GM18505 (cell line): ENCODE measurements around the gene REXO4.
"Not testable (repeated sequence)": the region's sequence is repeated elsewhere in the genome, so short reads cannot be mapped to it uniquely, and the experiment has no call there.

Source experiments
- ATAC-seq: cut with Tn5 transposase; IDR thresholded peaks from one replicate; pipeline ENCODE4 v1.9.1; 2021; ENCODE audit not compliant: unreplicated experiment
- POLR2A ChIP-seq: IDR thresholded peaks from 4 replicates; pipeline ENCODE4 v1.6.1; 2011; ENCODE audit warnings: borderline replicate concordance; ENCODE audit not compliant: insufficient read depth, insufficient read length; ENCODE audit errors: extremely low read depth

Gene REXO4

DNA sequence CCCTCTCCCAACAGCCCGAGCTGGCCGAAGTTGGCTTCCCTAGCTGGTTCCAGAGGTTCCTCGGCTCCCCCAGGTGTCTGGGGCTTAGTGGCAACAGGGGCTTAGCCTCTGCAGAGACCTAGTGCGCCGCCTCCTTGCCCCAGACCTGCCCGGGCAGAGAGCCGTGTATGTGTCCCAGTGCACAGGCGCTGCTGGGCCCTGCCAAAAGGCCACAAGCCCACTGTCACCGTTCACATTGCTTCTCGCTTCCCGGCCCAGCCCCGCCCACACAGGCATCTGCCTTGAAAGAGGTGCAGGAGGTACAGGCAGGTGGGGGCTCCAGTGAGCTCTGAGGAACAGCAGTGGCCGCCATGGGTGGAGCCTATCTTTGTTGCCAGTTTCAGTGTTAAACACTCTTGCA is 39.4 kb upstream of the REXO4 start:
- no peak for ATAC-seq
- TF ChIP-seq POLR2A = no peak

DNA sequence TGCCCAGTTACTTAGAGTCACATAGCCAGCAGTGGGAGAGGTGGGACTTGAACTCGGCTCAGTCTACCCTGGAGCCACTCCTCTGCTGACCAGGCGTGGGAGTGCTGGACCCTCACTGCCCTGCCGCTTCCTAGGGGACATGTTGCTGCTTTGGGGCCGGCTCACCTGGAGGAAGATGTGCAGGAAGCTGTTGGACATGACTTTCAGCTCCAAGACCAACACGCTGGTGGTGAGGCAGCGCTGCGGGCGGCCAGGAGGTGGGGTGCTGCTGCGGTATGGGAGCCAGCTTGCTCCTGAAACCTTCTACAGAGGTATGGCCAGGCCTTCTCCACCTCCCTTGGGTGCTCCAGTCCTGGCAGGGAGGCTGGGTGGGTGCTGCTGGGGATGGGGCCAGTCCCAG is 38.6 kb upstream of the REXO4 start:
- TF ChIP-seq POLR2A = no peak

DNA sequence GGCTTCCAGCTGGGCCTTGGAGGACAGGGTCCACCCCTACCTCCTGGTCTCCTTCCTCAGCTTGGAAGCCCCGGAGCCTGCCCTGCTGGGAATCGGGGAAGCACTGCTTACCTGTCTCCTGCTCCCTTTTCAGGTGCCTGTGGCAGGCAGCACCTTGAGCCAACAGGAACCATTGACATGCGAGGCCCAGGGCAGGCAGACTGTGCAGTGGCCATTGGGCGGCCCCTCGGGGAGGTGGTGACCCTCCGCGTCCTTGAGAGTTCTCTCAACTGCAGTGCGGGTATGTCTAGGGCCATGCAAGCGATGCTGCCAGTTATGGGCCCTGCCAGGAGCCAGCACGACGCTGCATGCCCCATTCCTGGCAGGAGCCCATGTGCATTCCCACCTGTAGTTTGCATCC is 38.1 kb upstream of the REXO4 start:
- ATAC-seq = no peak
- no peak for TF ChIP-seq POLR2A

More for the DNA sequence above, 38.6 kb upstream of the REXO4 start:
- no peak for ATAC-seq

DNA sequence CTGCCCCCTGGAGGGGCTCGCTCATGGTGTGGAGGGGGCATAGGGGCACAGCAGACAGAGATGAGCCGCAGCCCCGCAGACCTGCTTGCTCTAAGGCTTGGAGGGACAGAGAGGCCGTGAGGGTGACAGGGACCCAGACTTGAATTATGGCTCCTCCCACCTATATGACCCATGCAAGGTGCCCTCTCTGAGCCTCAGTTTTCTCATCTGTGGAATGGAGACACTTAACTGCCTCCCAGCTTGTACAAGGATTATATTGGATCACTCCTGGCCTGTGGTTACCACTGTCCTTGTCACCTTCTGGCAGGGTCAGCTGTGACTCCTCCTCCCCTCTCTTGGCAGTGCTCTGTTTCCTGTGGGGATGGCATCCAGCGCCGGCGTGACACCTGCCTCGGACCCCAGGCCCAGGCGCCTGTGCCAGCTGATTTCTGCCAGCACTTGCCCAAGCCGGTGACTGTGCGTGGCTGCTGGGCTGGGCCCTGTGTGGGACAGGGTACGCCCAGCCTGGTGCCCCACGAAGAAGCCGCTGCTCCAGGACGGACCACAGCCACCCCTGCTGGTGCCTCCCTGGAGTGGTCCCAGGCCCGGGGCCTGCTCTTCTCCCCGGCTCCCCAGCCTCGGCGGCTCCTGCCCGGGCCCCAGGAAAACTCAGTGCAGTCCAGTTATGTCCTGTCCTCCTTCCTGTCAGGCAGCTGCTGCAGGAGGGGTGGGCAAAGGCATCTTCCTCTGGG is 37.3 kb upstream of the REXO4 start:
- ATAC-seq = no peak
- no peak for TF ChIP-seq POLR2A

DNA sequence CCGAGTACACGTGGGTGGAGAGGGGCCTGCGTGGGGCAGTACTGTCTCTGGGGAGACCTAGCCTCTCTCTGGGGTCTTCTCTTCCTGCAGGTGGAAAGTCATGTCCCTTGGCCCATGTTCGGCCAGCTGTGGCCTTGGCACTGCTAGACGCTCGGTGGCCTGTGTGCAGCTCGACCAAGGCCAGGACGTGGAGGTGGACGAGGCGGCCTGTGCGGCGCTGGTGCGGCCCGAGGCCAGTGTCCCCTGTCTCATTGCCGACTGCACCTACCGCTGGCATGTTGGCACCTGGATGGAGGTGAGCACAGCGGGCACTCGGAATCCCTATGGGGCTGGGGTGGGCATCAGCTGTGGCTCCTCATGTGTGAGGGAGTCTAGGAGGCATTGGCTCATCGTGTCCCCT is 36.5 kb upstream of the REXO4 start:
- ATAC-seq = no peak
- TF ChIP-seq POLR2A = no peak

DNA sequence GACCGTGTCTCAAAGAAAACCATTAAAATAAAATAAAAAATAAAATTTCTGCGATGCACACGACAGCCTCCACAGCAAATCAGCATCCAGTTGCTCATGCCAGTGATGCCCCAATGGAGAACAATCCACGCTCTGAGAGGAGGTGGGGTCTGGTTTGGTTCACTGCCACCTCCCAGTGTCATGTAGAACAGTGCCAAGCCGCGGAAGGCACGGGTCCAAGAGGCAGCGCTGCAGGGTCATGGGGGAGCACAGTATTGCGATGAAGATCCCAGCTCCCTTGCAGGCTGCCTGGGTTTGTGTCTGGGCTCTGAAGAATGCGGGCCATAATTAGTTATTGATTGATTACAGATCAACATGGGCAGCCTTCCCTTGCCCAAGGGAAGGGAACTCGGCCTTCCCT is 35.8 kb upstream of the REXO4 start:
- ATAC-seq = no peak
- TF ChIP-seq POLR2A = no peak

DNA sequence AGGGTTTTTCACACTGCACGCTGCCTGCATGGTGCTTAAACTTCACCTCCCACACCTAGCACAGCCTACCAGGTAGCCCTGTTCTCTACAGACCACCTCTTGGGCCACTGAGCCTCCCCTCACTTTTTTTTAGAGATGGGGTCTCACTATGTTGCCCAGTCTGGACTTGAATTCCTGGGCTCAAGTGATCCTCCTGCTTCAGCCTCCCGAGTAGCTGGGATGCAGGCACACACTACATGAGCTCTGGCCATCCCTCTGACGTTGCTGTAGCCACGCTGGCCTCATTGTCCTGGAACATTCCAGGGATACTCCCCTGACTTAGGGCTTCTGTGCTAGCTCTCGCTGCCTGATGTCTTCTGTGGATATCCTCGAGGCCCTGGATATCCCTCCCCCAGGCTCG is 34.8 kb upstream of the REXO4 start:
- no peak for ATAC-seq
- TF ChIP-seq POLR2A = no peak

DNA sequence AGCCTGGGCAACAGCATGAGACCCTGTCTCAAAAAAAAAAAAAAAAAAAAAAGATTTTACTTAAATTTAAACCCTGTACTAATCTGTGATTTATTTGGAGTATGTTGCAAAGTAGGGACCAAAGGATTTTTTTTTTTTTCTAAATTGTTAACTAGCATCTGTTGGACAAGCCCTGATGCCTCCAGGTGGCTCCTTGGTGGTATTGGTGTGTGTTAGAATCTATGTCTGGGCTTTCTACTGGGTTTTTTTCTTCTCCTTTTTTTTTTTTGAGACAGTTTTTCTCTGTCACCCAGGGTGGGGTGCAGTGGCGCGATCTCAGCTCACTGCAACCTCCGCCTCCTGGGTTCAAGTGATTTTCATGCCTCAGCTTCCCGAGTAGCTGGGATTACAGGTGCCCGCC is 34.1 kb upstream of the REXO4 start:
- ATAC-seq = not testable (repeated sequence)

DNA sequence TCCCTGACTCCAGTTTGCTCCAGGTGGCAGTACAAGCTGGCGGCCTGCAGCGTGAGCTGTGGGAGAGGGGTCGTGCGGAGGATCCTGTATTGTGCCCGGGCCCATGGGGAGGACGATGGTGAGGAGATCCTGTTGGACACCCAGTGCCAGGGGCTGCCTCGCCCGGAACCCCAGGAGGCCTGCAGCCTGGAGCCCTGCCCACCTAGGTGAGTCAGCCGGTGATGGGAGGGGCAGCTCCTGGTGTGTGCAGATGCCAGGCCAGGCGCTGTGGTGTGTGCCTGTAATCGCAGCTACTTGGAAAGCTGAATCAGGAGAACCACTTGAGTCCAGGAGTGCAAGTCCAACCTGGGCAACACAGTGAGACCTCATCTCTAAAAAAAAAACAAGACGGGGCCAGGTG is 31.9 kb upstream of the REXO4 start:
- TF ChIP-seq POLR2A = no peak
- no peak for ATAC-seq

DNA sequence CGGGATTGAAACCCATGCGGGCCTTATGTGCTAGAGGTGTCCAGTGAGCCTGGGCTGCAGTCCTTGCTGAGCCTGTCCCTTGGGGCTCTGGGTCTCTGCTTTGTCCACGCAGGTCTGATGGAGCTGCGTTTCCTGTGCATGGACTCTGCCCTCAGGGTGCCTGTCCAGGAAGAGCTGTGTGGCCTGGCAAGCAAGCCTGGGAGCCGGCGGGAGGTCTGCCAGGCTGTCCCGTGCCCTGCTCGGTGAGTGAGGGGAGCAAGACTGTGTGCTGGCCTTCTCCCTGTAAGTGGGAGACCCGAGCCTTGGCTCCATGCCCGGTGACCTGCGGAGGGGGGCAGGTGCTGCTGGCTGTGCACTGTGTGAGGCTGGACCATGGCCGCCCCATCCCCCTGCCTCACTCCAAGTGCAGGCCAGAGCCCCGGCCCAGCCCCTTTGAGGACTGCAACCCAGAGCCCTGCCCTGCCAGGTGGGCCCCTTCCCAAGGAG is 30.7 kb upstream of the REXO4 start:
- no peak for TF ChIP-seq POLR2A
- no peak for ATAC-seq

DNA sequence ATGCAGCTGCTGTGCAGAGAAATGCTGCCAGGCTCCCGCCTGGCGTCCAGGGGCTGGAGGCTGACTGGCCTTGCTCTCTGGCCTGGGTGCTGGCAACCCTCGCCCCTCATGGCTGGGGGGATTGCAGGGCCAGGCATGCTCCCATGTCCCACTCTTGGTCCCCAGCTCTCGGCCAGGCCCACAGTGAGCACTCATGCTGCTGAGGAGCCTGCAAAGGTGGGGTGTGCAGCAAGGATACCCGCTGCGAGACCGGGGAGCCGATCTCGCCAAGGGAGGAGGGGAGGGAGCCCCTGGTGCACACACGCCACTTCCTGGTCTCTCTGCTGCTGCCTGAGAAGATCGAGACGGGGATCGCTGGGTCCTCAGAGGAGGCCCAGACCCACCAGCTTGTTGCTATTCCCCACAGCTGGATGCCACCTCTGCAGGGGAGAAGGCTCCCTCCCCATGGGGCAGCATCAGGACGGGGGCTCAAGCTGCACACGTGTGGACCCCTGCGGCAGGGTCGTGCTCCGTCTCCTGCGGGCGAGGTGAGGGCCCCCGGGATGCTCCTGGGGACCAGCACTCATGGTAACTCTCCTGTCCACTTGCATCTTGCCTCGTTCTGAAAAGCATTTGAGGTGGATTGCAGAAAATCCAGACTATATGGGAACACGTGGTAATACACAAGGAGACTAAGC is 27.6 kb upstream of the REXO4 start:
- ATAC-seq = no peak
- no peak for TF ChIP-seq POLR2A

DNA sequence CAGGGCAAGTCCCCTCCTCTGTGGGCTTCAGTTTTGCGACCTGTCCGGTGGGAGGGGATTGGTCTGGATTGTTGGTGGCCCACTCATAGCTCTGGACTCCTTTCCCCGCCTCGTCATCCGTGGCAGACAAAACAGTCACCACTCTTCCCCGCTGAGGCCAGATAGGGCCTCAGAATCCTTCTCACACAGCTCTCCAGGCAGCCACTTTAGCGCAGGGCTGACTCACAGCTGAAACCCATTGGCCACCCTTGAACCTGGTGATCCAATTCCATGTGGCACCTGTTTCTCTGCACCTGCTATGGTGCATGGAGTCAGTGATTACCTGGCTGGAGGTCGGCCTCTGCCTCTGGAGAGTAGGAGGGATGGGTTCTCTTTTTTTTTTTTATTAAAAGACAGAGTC is 26.2 kb upstream of the REXO4 start:
- no peak for ATAC-seq
- TF ChIP-seq POLR2A = no peak

DNA sequence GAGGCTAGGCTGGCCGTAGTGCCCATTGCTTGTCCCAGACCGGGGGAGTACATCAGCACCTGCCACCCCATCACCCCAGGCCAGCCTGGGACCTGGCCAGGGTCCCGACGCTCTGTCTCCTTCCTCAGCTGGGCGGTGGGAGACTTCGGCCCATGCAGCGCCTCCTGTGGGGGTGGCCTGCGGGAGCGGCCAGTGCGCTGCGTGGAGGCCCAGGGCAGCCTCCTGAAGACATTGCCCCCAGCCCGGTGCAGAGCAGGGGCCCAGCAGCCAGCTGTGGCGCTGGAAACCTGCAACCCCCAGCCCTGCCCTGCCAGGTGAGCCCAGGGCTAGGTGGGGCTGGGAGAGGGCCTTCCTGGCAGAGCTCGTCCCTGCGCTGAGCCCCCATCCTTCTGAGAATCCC is 25.4 kb upstream of the REXO4 start:
- ATAC-seq = no peak

DNA sequence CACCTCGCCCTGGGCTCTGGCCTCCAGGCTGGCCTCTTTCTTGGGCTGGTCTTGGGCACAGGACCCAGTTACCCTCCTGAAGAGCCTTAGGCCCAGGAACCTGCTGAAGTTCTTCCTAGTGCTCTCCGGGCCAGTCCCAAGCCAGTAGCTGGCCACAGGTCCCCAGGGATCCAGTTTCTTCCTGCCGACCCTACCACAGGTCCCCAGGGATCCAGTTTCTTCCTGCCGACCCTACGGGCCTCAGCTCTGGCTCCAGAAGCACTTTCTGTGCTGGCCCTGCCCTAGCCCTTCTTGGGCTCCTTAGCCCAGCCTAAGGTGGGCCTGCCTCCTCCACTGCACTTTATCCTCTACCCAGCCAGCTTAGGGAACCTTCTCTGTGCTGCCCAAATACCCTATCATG is 23.8 kb upstream of the REXO4 start:
- ATAC-seq = no peak
- no peak for TF ChIP-seq POLR2A

More for the DNA sequence above, 25.4 kb upstream of the REXO4 start:
- no peak for TF ChIP-seq POLR2A

DNA sequence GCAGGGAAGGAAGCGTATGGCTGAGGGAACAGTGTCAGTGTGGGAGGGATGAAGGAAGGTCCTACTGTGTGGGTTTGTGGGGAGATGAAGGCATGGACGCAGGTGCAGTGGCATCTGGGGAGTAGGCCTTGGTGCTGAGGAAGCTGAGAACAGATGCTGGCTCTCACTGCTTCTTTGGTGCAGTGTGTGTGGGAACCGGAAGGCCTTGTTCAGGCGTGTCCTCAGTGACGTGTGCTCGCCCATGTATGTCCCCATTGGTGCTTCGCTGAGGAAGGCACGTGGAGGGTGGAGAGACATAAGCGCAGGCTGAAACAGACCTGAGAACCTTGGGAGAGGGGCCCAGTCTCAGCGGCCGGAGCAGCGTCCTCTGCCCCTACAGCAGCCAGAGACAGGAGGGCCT is 23.1 kb upstream of the REXO4 start:
- no peak for TF ChIP-seq POLR2A
- ATAC-seq = no peak

DNA sequence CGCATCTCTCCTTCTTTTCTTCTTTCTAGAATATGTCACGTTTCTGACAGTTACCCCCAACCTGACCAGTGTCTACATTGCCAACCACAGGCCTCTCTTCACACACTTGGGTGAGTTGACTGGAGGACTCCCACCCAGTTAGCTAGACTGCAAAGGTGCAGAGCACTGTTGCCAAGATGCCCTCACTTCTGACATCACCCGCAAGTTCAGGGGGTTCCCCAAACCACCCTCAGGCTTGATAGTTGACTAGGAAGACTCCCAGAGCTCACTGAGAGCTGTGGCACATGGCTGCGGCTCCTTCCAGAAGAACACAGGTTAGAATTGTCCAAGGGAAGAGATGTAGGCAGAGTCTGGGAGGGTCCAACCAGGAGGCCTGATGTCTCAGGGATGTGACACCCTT is 21.5 kb upstream of the REXO4 start:
- ATAC-seq = no peak
- TF ChIP-seq POLR2A = no peak
